GM18861 (cell line): Measurements from ENCODE around the gene TGFBR3.
A peak's percentile ranks its signal among the peaks of the same experiment; 100 is the strongest.

Source experiments
- ATAC-seq: cut with Tn5 transposase; IDR thresholded peaks from one replicate; pipeline ENCODE4 v1.9.1; 2021; ENCODE audit not compliant: unreplicated experiment

TGFBR3 gene

DNA sequence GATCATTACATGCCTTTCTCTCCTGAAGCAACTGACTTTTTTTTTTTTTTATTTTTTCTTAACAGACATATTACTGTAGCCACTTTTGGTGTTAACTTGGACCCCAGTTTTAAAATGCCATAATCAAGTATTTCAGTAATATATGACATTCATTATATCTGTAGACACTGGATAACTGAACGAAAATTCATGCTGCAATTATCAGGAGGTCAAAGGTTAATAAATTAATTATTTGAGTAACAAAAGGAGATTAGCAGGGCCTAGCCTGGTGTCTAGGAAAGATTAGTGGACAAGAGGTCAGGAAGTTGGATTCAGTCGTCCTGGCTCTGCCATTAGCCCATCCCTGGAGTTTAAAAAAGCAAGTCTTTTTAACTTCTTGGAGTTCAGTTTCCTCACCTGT, 168.1 kb downstream of the TGFBR3 start:
- no peak for ATAC-seq

DNA sequence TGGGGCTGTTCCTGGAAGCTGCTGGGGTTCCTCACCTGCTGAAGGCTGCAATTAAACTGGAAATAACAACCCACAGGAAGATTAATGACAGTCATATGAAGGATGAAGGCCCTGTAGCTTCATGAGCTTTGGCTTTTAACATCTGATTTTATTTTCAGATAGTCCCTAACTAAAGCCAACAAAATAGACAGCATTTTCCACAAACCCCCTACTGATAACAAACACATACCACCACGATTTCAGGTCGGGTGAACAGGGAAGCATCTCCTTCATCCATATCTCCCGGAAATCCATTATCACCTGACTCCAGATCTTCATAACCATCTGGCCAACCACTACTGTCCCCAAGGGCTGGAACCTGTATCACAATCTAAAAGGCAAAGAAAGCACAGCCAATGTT, 169.6 kb downstream of the TGFBR3 start:
- ATAC-seq, result no peak

DNA sequence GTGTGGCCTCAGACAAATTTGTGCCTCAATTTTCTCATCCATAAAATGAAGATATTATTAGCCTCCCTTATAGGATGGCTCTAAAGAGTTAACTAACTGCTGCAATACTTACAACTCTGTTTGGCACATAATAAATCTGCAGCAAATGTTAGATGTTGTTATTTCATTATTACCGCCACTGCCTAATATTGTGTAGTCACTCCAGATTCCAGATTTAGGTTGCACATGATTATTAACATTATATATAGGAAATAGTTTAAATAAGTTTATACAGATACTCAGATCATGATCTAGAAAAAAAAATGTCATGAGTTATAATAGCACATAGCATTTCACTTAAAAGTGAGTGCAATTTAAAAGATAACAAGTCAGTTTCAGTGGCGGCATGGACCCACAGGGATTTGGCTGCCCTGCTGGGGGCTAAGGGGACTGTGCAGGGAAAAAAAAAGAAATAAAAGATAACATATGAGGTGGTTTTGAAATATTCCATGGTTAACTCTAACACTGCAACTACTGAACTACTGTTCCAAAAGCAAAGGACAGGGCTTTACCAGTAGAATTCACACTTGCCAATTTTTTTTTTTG, 170.4 kb downstream of the TGFBR3 start:
- no peak for ATAC-seq

DNA sequence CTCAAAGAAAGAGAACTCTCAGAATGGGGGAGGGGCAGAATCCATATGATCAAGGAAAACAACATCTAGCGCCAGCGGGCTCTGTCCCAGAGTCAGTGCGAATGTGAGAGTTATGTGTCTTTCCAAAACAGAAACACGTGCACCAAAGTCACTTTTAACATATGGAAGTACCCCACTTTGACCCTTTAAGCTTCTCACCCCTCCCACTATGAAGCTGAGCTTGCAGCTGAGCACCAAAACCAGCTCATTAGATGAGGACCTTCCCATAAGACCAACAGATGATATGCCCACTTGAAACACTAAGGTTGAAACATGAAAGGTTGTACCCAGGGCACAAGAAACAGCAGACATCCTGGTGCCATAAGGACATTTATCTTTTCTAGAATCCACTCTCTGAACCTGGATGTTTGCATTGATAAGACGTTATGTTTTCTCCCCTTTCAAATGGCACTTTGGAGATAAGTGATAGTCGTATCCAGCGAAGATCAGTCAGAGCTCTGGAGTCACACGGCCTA, 171.0 kb downstream of the TGFBR3 start:
- no peak for ATAC-seq

DNA sequence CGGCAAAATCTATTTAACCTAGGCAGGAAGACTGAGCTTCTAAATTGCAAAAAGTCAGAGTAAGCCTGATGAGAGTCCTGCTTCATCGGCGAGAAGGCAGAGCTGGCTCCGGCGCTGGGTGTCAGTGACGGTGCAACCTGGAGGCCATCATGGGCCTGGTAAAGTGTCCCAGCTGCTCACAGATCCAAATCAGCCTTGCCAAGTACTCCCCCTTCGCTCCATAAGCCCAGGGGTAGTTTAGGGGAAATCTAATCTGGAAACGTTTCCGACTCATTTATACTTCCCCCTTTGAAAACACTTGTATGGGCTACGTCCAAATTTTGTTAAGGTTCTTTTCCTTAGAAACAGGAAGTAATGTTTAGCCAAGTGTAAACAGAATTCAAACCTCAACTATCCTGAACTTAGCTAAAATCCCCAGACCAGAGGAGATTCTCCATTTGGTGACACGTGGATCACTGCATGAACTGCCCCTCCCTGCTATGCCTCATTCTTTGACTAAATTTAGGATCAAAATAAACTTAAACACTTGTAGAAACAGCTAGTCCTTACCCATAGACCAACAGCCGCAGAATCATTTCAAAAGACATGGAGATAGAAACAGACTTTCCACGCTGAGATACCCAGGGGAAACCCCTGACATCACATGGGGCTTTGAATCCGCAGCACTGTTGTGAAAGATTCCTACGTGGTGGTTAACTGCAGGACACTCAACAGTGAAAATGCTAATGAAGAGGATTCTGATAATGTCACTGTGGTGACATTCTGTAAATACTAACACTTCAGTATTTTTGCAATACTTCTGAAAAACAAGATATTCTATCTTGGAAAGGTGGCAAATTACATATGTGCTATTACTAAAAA, 172.7 kb downstream of the TGFBR3 start:
- ATAC-seq, result peak; percentile 68

DNA sequence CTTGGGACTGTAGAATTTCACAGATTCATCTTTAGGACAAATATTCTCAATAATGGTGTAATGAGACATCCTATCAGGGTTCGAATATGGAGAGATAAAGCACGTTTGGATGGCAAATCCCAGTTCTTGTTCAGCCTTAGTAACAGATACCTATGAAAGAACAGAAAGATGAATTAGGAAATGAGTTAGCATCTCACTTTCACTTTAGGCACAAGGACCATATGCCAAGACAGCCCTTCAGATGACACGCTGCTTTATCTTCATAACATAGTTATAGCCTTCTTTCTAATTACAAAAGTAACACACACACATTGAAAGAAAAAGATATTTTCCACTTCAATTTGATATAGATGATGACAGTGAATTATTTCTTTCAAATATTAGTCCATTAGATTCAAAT, 173.6 kb downstream of the TGFBR3 start:
- ATAC-seq, result no peak

DNA sequence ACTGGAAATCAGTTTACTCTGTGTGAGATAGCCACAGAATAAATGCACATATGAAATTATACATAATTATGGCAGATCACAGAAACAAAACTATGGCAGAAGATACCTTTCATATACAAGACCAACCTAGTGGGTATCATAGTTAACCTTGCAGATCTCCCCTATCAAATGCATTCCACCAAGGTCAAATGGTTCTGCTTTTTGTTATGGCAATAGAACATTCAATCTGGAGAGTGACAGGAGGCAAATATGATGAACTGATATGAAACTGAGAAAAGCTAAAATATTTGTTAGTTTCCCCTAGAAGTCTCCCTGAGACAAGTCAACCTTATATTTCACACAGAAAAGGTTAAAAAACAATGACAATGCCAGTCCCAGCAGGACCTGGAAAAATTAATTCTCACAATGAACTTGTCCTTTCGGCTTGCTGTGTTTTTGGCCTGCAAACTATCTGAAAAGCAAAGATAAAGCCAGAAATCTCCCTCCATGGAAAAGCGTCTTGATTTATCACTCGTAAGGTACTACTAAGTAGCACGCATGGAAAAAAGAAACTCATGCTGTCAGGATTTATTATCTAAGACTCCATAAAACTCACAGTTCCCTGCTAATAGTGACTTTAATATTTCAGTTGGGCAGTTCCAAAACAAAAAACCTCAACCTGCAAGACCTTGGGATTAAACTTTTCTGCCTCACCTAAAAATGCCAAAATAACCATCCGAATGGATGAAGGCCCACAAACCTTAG, 174.3 kb downstream of the TGFBR3 start:
- no peak for ATAC-seq

DNA sequence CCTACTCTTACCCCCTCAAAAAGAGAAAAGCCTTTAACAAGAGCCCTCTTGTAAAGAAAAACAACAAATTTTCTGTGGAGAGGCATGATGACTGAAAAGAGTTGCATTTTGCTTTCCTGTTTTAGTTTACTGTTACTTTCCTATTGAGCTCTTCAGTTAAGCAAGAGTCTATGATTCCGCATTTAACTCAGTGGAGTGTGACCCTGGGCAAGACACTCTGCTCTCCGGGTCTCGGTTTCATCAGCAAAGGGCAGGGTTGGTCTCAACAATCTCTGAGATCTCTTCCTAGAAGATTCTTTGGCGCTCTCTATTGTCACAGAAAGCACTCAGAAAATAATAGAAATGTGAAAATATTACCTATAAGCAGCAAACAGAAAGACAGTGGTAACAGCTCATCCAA, 175.7 kb downstream of the TGFBR3 start:
- ATAC-seq, result no peak

DNA sequence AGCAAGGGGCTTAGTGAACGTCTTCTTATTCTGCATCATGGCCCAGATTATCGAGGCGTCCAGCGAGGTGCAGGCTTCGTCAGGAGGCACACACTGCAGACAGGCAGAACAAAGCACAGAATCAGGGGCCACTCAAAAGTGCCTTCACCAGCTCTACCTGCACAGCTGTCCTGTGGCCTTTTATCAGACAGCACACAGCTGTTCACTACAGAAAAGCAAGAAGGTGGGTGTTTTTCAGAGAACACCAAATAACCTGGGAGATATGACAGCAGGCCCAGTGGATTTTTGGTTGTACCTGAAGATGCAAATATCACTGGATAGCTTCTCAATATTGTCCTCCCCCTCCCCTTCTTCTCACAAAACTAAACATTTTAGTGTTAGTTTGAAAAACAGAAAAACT, 177.3 kb downstream of the TGFBR3 start:
- no peak for ATAC-seq

DNA sequence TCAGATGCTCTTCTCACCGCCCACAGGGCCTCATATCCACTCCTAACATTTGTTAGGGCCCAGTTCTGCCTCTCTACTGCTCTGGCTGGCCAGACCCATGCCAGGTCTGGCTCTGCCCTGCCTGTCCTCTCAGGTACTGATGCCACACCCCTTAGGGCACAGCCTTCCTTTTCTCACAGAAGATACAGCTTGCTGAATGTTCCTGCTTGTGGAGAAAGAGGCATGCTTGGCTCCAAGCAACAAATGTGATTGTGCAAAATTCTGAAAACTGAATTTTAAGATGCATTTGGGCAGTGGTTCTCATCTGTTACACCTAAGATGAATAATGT, 178.1 kb downstream of the TGFBR3 start:
- no peak for ATAC-seq

DNA sequence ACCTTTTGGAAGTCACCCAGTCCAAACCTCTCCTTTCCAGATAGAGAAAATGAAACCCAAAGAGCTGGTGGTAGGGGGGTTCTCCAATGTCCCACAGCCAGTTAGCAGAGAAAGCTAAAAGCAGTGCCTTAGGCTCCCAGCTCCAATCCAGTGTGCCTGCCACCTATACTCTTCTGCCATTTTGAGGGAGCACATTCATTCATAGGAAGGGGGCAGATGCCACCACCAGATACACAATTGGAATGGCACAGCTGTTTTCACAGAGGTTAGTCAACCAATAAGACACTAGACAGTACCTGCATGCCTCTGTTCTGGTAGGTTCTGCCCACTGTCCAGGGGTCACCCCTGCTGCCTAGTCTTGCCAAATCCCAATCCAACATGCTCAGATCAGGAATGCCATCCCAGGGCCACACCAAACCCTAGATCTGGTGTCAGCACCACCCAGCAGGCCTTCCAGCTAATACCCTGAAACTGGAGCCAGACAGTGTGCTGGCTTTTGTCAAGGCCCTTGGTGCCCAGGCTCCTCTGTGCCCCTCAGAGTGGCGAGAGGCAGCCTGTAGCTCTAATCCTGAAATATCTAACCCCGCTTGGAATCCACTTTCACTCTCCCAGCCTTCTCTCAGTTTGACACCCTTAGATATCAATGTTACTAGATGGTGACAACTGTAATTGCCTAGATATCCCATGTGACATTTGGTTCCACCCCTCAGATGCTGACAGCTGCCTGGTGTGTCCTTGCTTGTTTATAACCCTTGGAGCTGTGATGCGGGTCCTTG, 178.6 kb downstream of the TGFBR3 start:
- no peak for ATAC-seq

DNA sequence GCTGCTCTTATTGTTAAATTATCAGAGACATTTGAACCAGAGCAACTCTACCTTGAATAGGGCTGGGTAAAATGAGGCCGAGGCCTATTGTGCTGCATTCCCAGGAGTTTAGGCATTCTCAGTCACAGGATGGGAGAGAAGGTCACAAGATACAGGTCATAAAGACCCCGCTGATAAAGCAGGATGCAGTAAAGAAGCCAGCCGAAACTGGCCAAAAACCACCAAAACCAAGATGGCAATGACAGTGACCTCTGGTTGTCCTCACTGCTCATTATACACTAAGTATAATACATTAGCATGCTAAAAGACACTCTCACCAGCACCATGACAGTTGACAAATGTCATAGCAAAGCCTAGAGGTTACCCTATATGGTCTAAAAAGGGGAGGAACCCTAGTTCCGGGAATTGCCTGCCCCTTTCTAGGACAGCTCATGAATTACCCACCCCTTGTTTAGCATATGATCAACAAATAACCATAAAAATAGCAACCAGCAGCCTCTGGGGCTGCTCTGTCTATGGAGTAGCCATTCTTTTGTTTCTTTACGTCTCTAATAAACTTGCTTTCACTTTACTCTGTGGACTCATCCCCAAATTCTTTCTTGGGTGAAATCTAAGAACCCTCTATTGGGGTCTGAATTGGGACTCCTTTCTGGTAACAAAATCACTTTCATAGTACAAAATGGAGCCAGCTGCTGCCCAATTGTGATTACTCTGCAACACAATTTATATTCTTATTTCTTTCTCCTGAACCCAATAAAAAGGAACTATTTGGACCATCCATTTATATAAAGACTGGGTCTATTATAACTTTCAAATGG, 179.6 kb downstream of the TGFBR3 start:
- no peak for ATAC-seq

DNA sequence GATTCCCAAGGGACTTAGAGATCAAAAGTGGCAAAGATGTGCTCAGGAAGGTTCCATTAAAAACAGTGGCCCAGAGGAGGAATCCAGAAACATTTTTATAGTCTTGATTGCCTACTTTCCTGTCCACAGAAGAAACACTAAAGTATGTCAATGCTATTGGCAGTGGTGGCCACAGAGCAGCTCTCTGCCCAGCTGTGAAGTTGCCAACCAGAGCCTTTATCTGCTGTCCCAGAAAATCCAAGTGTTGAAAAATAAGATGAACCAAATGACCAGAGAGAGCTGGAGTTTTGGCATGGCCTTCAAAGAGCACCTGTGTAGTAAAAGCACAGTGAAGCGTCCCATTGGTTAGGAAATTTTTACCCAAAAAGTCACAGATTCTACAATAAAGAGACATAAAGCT, 181.2 kb downstream of the TGFBR3 start:
- ATAC-seq, result no peak

DNA sequence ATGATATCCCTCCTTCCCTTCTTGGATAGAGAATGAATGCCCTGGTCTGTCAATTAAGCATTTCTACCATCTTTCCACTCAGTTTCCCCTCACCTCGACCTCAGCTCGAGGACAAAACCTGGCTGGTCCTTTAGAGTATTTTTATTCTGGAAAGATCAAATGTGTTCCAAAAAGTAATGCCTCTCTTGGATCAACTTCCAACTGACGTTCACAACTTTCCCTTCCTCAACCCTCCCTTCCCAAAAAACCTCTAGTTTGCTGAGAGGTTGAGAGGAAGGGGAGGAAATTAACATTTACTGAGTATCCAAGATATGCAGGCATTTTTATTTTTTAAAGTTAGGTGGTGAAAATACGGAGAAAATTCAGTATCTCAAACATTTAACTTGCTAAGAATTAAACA, 182.9 kb downstream of the TGFBR3 start:
- no peak for ATAC-seq

DNA sequence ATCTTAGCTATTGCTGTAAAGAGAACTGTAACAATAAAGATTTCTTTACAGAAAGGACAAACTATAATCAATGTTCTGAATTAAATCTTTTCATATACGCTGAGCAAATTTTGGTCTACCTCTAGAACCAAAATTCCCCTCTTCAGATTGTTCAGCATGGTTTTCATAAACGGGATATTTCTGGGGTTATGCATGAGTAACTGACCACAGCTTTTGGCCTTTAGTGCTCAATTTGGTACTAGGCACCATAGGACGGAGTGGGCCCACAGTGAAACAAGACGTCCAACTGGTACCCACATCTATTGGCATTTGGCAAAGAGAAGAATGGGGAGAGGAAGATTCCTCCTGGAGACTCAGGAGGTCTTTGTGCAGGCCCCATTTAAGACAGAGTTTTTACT, 184.5 kb downstream of the TGFBR3 start:
- ATAC-seq, result no peak

DNA sequence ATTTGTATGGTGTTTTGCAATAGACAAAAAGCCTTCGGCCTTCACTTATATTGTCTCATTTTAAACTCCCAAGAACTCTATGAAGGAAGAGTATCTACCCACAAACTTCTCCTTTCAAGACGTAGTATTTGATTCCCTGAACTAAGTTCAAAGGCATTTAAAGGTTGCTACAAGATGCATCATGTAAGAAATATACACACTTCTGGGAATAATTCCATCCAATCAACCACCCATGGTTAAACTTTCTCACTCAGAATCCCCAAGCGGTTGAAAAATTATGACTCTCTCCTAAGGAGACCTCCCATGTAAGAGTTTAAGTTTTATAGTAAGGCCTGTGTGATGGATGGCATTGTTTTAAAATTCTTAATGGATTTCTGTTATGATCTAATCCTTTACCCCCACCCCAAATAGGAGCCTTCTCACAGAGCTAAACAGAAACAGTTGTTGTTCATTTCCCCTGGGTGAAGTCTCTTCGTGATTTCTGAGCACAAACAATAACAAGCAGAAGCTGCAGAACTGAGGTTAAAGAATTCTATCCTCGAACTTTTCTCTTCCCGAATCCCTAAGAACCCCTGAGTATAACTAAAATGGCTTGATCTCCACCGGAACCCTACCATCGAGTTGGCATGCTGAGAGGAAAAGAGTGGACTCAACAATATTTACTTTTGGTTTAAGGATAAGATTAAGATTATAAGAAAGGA, 185.0 kb downstream of the TGFBR3 start:
- ATAC-seq, result no peak

DNA sequence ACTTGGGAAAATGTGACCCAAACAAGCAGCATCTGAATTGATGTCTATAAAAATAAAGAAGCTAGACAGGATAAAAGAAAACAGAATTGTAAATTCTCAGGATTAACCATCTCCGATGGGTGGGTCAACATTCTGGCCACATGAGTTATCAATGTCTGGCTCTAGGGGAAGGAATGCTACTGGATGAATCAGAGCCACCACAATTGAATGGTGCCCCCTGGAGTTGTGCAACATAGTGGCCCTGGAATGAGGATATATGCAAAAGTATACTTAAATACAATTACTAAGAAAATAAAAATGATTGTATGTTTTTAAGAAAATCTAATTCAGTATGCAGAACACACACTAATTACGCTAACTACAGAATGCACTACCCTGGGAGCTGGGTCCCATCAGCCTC, 185.6 kb downstream of the TGFBR3 start:
- ATAC-seq, result no peak

DNA sequence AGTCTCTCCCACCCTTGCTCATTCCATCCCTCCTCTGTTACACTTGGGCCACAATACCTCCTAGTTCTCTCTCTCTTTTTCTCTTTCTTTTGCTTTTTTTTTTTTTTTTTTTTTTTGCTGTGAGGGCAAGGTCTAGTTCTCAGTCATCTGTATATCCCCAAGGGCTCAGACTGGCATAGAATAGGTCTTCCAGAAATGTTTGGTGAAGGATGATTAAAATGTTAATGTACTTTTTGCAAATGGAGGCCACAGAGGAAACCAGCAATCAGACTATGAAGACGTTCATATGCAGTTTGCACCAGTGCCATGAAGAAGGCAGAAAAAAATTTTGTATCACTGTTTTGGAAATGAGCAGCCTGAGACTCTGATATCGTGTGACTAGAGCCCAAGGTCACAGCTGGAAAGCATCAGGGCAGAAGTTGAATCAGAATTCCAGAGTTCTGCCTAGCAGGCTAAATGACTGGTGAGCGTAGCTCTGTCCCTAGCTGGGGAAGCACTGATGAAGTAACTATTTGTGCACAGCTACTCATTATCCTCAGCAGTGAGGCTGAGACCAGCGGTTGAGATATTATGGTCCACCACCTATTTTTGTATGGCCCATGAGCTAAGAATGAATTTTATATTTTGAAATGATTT, 186.5 kb downstream of the TGFBR3 start:
- no peak for ATAC-seq

DNA sequence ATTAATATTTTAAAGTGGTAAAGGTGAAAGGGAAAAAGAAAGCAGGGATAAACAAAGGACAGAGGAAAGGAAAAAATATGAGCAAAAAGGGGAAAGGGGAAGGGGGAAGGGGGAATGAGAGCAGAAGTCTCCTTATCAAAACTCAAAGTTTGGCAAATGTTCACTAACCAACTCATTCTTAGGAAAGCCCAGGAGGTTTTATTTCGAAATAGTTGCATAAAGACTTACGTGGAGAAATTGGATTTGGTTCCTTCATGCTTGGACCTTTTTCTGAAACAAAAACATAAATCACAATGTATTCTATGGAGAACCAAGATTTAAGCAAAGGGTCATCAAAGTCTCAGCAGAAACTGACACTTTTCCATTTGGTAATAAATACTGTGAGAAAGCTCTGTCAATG, 188.1 kb downstream of the TGFBR3 start:
- no peak for ATAC-seq
